Body of pancreas (tissue), 4 donors: ENCODE data around the gene VSTM4. TPM values are rescaled to one million over a fixed set of nuclear protein-coding genes. Genes with fewer than 3 reads are reported as not detected.

Source experiments
- ATAC-seq: fragments of 150-250 bp; one replicate; pipeline ENCODE4 v1.9.1; 2016
- DNase-seq, 4 donors: peaks; one replicate each; pipeline ENCODE4 v3.0.0-alpha.2; 2019
- H3K27ac ChIP-seq, 4 donors: fragments of 200-600 bp; sonication (generic); 1 replicate in 3 of 4; 2 replicates in 1 of 4; pipeline versions ENCODE4 v1.5.1 to v1.6.1; 2016 to 2019; ENCODE audit warnings: mild to moderate bottlenecking in 1 of 4, mixed read lengths in 1 of 4, moderate library complexity in 1 of 4
- H3K27me3 ChIP-seq, 2 donors: fragments of 200-600 bp; sonication (generic); one replicate each; pipeline ENCODE4 v1.6.0; 2016; ENCODE audit warnings: mild to moderate bottlenecking in 1 of 2
- H3K36me3 ChIP-seq, 2 donors: fragments of 200-600 bp; sonication (generic); replicated peaks in 1 of 2; 2 replicates each; pipeline ENCODE4 v1.5.1; 2016; ENCODE audit warnings: low read depth in 2 of 2; ENCODE audit not compliant: insufficient read depth in 1 of 2
- H3K4me1 ChIP-seq: fragments of 200-600 bp; sonication (generic); one replicate; pipeline ENCODE4 v1.6.0; 2016
- H3K4me3 ChIP-seq, 2 donors: fragments of 200-600 bp; sonication (generic); 1 replicate in 1 of 2; 2 replicates in 1 of 2; pipeline ENCODE4 v1.5.1; 2016 to 2019
- H3K9me3 ChIP-seq, 3 donors: fragments of 200-600 bp; sonication (generic); 1 replicate in 2 of 3; 2 replicates in 1 of 3; pipeline ENCODE4 v1.5.1; 2016
- CTCF ChIP-seq, 7 experiments: fragments of 450-650 bp in 4 of 7; fragments of 200-600 bp in 3 of 7; sonication (generic) in 3 of 7; IDR thresholded peaks; one replicate each; pipeline ENCODE4 v1.5.1; 2016 to 2019; ENCODE audit warnings: antibody characterized with exemption in 7 of 7
- POLR2A ChIP-seq, 3 donors: fragments of 450-650 bp; IDR thresholded peaks; one replicate each; pipeline ENCODE4 v1.6.1; 2016; ENCODE audit warnings: antibody characterized with exemption in 3 of 3, mild to moderate bottlenecking in 2 of 3
- WGBS, 2 donors: methylation state at CpG; one replicate each; pipeline ENCODE4 v1.1.5; 2017; 5-methylcytosine and 5-hydroxymethylcytosine counted together
- intact Hi-C: fragments of 100-400 bp; cut with DNase I; formaldehyde crosslinking; loops from one replicate; pipeline ENCODE4 v1.15.1; 2023
- total RNA-seq, 2 donors: library from RNA; depleted of rRNA; stranded (reverse); fragments of >200 nt; gene quantifications; one replicate each; pipeline ENCODE4 v1.1.0, GENCODE V29; 2016

Gene VSTM4
- total RNA-seq, 2 donors from 2014 or later = 3.4 to 5.6 TPM

DNA sequence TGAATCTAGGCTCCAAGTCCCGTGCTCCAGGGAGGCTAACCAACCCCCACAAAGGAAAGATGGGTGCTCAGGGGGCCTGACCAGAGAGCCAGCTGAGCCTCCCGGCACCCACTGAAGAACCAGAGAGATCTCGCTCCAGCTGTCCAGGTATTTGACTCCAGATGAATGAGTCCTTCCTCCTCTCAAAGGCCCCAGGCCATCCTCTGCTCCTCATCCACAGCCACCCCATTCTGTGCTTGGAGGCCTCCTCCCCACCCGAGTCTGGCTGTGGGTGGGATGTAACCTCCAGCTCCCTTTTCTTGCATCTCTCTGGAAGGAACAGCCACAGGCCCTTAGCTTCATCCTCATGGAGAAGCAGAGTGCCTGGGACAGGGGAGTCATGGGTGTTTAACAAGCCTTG is 44.6 kb downstream of the VSTM4 start:
- ATAC-seq = no peak
- WGBS, 2 donors = 75 to 88% methylated on average over 2 to 4 of the region's 4 CpGs
- Histone ChIP-seq H3K27ac (no peak overlapping the region), H3K4me1 (no peaks in the 10 kb centered on the region), H3K9me3 (no peaks in the 10 kb centered on the region), H3K4me3 (no peak overlapping the region), H3K36me3 (no peaks in the 10 kb centered on the region), H3K27me3 (no peaks in the 10 kb centered on the region)
- intact Hi-C loops = no loop called here
- no peak for TF ChIP-seq CTCF (IDR thresholded peaks at IDR 0.05)
- TF ChIP-seq POLR2A (IDR thresholded peaks at IDR 0.05) = no peak
- DNase-seq = no peak

DNA sequence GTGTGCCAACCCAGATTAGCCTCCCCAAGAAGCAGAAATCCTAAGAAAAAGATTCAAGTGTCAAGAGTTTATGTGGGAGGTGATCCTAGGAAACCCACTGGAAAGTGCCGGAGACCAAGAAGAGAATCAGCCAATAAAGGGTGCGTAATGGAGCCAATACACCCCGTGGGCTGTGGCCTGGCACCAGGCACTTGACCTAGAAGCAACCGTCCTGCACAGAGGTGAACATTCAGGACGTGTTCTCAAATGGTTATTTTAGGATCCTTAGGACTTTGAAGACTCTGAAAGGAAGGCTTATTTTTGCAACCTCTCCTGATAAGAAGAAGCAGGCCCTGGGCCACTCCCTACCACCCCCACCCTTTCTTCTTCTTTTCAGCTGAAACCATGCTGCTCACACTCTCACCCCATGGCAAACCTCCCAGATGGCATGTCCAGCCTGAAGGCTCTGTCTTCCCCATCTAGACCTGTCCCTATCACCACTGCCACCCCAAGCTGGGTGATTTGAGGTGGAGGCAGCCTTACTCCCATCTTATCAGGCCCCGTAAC is 46.6 kb downstream of the VSTM4 start:
- Histone ChIP-seq H3K4me1 (no peaks in the 10 kb centered on the region), H3K27me3 (no peaks in the 10 kb centered on the region), H3K27ac (no peak overlapping the region), H3K9me3 (peaks cover 0 to under 1% (median 0%) of the 10 kb centered on the region in 3 donors), H3K36me3 (no peaks in the 10 kb centered on the region), H3K4me3 (no peak overlapping the region)
- ATAC-seq = no peak
- no peak for DNase-seq
- 58 to 67% methylated on average over 6 of the region's 6 CpGs for WGBS, 2 donors
- TF ChIP-seq CTCF (IDR thresholded peaks at IDR 0.05) = no peak
- TF ChIP-seq POLR2A (IDR thresholded peaks at IDR 0.05) = no peak
- intact Hi-C loops = no loop called here

DNA sequence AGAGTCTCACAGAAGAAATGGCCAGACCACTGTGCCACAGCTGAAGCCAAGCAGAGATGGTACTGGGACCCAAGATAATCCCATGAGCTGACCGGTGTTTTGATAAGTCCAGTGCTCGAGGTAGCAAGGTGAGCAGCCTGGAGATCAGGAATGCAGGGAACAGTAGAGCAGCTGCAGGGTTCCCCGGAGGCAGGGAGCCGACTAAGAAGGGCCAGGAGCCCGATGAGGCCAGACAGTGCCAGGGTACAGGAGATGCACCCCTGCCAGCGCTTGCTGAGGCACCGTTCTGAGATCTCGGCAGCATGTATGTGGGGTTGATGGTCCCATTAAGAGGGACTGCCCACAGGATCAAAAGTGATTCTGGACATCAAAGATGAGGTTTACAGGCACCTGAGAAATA is 47.1 kb downstream of the VSTM4 start:
- no peak for TF ChIP-seq CTCF (IDR thresholded peaks at IDR 0.05)
- TF ChIP-seq POLR2A (IDR thresholded peaks at IDR 0.05) = no peak
- Histone ChIP-seq H3K9me3 (peaks cover 0 to 6% (median 0%) of the 10 kb centered on the region in 3 donors), H3K4me3 (no peak overlapping the region), H3K4me1 (no peaks in the 10 kb centered on the region), H3K36me3 (no peaks in the 10 kb centered on the region), H3K27me3 (no peaks in the 10 kb centered on the region), H3K27ac (no peak overlapping the region)
- ATAC-seq (no peak), DNase-seq (no peak)
- WGBS, 2 donors = 73 to 83% methylated on average over 8 of the region's 8 CpGs
- intact Hi-C loops = no loop called here

DNA sequence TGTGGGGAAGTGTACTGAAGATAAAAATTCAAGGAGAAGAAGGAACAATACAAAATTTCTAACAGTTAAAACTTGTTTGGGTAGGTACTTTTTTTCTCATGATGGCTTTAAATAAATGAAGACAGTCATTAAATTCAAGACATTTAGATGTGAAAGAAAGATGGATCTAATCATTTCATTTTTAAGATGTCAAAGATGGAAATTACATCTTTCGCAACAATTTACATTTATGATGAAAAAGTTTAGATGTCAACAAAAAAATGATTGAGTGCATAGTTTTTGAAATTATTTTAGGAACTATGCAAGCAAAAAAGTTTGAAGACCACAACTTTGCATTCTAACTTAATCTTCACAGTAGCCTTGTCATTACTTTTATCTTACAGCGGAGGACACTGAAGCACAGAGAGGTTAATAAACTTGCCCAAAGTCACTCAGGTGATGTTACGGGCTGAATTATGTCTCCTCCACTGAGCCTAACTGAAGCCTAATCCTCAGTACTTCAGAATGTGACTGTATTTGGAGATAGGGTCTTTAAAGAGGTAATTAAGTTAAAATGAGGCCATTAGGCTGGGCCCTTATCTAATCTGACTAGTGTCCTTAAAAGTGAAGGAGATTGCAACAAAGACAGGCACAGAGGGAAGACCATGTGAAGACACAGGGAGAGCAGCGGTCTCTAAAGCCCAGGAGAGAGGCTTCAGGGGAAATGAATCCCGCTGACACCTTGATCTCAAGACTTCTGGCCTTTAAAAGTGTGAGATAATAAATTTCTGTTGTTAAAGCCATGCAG is 48.2 kb downstream of the VSTM4 start:
- 81 to 87% methylated on average over 5 of the region's 5 CpGs for WGBS, 2 donors
- no peak overlapping the region for H3K4me3 ChIP-seq
- intact Hi-C loops = no loop called here
- H3K4me1 ChIP-seq = no peaks in the 10 kb centered on the region
- no peak for DNase-seq
- H3K27me3 ChIP-seq = no peaks in the 10 kb centered on the region
- peaks cover 0 to 8% (median 0%) of the 10 kb centered on the region in 3 donors for H3K9me3 ChIP-seq
- H3K27ac ChIP-seq = no peak overlapping the region
- ATAC-seq = no peak
- H3K36me3 ChIP-seq = no peaks in the 10 kb centered on the region
- TF ChIP-seq CTCF (IDR thresholded peaks at IDR 0.05) (no peak), POLR2A (IDR thresholded peaks at IDR 0.05) (no peak)

- Histone ChIP-seq H3K4me1 (no peaks in the 10 kb centered on the region), H3K36me3 (no peaks in the 10 kb centered on the region), H3K27ac (no peak overlapping the region), H3K27me3 (no peaks in the 10 kb centered on the region), H3K4me3 (no peak overlapping the region), H3K9me3 (peaks cover 0 to 8% (median 0%) of the 10 kb centered on the region in 3 donors)
- DNase-seq (no peak), ATAC-seq (no peak)
- TF ChIP-seq POLR2A (IDR thresholded peaks at IDR 0.05) = no peak
- intact Hi-C loops = no loop called here
Observed at GRCh38 chr10:49062229-49062628, 53.1 kb downstream of the VSTM4 start.
